Activated T-helper 1 cell treated with Interleukin-2 at 50 U/mL for 16 hours (primary cell): ENCODE results near the gene CPT1B.
A peak's percentile ranks its signal among the peaks of the same experiment; 100 is the strongest.

ENCODE experiments used
- DNase-seq: peaks from one replicate; pipeline ENCODE4 v3.0.0-alpha.2; 2020; ENCODE audit warnings: low read depth

CPT1B gene

DNA sequence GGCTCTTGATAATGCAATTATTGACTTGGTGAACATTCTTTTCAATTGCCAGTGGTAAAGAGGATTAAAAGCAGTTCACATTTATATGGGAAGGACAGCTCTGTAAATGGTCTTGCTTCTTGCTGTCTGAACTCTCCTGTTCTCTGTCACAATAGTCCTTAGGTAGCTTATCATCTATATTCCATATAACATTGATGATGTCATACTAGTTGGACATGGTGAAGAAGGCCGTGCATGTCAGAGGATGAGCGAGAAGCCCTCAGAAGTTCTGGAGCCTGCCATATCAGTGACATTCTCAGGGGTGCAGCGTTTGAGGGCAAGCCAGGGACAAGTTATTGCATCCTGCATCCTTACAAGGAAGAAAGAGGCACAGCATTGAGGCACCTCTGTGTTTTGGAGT lies 7.0 kb upstream of the CPT1B start:
- DNase-seq: no peak

DNA sequence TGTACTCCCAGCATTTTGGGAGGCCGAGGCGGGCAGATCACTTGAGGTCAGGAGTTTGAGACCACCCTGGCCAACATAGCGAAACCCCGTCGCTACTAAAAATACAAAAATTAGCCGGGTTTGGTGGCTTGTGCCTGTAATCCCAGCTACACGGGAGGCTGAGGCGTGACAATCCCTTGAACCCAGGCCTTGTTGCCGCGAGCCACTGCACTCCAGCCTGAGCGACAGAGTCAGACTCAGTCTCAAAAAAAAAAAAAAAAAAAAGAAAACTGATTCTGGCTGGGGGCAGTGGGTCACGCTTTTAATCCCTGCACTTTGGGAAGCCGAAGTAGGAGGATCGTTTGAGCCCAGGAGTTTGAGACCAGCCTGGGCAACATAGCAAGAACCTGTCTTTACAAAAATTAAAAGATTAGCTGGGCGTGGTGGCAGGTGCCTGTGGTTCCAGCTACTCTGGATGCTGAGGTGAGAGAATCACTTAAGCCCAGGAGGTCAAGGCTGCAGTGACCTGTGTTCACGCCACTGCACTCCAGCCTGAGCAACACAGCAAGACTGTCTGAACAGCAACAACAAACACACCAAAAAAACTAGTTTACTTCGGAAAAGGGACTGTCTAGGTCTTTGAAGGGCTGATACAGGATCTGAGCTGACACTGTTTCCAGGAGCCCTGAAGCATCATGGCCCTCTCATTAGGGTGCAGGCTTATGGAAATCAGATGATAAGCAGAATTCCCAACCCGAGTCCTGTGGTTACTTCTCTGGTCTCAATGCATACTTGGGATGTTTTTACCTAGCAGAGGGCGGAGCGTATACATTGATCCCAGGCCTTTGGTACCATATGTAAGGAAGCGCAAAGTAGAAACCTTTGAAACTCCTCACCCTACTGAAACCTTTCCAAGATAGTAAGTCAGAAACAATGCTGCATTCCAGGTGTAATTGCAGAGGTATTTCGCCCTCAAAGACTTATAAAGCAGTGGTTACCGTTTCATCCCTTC lies 6.2 kb upstream of the CPT1B start:
- no peak for DNase-seq

DNA sequence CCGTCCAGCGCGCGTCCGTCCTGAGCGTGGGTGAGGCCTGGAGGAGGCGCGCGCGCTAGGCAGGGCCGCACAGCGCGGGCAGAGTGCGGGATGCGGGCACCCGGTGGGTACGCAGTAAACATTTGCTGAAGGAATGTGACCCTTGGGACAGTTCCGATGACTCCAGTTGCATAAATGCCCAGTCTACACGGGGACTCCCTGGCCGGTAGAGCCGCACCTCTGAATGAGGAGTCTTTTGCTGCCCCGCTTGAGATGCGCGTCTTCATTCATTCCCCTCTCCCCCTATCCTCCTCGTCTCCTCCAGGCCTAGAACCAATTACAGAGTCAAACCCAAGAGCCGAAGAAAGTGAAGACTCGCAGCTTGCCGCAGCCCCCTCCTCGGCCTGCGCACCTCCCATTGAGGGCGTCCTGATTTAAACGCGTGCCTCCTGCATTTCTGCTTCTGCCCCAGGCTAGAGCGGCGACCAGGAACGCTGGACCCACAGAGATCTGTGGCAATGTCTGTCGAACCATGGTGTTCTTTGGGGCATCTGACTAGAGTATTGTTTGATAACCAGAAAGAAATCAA lies 5.2 kb upstream of the CPT1B start:
- no peak for DNase-seq

DNA sequence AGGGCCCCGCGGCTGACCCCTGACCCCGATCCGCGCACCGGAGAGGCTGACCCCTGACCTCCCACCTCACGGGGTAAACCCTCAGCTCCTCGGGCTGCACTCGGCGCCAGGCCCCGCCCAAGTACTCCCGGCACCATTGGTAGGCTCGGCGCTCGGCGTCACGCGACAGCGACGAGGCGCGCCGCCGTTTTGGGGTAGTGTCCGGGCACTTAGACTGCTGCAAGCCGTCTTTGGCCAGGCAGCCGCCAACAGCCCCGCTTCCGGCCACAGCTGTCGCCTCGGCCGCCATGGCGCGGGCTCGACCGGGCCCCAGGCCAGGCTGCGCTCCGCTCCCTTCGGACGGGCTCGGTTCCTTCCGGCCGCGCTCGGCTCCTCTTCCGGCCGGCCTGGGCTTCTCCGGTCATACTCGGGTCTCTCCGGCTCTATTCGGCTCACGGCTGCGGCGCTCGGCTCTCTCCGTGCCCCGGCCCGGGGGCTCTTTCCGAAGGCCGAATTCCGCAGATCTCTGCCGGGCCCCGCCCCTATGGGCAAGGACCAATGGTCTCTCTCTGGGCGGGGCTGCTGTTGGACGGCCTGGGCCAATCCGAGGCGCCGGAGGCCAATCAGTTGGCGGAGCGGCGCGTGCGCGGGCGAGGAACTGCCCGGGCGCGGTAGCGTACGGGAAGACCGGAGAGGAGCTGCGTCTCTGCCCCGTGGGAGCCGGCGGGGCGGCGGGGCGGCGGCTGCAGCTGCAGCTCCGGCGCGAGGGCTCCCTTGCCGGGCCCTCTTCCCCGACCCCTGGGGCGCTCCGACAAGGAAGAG lies 4.5 kb upstream of the CPT1B start, which contains the start of gene CHKB:
CHKB (minus strand) TSS at position 357 of the 801 bp plus-strand sequence; CDS start at position 289, 68 bp downstream.
- peak; percentile 97 for DNase-seq

DNA sequence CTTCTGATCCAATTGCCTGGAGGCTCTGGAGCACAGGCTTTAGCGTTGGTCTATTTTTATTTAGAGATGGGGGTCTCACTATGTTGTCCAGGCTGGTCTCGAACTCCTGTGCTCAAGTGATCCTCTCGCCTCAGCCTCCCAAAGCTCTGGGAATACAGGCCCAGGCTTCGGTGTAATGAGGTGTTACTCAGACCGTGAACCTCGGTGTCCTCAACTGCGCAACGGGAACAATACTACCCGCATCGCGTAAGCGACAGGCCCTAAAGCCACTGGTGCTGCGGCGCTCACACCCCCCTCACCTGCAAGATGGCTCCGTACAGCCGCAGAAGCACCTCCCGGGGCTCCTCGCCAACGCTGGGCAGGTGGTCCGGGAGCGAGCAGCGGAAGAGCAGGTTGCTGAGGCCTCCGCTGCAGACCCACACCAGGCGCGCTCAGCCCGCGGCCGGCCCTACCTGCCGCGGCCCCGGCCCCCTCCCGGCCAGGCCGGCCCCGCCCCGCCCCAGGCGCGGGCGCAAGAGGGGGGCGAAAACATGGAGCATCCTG lies 3.8 kb upstream of the CPT1B start:
- DNase-seq: peak; percentile 13

DNA sequence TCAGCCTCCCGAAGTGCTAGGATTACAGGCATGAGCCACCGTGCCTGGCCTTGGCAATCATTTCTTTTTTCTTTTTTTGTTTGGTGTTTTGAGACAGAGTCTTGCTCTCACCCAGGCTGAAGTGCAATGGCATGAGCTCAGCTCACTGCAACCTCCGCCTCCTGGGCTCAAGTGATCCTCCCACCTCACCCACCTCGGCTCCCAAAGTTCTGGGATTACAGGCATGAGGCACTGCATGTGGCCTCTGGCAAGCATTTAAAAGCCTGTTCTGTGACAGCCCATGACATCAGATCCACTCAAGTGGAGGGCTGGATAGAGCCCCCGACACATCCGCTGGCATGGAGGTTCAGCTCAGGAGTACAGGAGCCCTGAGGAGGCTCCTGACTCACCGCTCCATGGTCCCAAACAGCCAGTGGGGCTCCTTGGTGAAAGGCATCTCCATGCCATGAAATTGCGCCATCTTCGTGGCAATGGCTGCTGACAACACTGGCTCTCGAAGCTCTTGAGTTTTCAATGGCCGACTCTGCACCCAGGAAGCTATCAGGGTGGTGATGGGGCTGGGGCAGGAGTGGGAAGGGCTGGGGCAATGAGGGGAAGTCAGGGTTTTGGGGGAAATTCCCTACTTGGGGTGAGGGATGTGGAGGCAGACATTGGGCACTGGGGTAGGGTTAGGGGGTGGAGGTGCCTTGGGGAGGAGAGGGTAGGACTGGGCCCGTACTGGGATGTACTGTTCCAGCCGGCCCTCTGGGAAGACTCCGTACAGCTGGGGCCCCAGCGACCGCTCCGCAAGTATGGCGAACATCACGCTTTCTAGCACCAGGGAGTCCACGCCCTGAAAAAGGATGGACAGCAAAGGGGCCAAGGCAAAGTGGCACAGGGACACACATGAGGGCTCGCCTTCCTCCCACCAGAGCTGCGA lies 3.1 kb upstream of the CPT1B start:
- DNase-seq: no peak

DNA sequence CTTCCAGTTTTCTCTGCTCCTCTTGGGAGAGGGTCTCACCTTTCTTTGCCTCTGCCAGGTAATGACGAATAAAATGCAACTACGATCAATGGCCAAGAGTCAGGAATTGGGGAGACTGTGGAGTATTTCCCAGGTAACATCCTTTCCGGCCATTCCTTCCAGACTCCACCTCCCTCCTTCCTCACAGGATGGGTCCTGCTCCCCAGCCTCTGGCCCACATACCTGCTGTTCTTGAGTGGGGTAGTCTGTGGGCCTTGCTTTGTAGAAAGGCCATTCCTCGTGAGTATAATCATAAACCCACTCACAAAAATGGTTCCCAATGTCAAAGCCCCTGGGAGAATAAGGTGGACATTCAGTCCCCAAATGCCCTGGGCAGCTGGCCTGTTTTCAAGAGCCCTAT lies 1.5 kb upstream of the CPT1B start:
- DNase-seq: no peak

DNA sequence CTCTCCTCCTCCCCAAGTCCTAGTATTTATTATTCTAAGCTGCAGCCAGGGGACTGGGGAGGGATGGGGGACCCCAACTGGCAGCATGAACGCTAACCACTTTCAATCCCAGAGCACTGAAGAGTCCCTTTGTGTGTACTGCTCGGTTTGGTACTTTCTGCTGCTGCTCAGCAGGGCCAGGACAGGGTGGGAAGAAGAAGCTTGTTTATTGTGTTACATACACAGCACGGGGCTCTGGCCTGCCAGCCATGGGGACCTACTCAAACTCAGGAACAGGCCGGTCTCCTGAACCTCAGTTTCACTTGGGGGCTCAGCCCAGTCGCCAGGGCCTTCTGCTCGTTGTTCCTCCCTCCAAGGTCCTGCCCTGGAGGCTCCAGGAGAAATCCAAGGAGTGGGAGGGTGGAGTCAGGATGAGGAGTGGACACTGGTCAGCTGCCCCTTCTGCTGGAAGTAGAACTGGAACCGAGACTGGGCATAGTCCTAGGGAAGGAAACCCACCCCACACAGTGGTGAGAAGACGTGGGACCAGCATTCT lies 616 bp upstream of the CPT1B start:
- no peak for DNase-seq

DNA sequence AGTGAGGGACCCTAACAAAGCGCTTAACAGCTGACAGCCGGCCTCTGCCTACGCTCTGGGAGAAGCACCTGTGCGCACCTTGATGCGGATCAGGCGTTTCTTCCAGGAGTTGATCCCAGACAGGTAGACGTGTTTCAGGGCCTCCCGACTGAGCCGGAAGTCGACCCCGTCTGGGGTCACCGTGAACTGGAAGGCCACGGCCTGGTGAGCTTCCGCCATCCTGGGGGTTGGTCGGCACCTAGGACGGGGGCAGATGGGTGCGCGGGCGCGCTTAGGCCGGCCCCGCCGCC lies 585 bp downstream of the CPT1B start:
- no peak for DNase-seq

DNA sequence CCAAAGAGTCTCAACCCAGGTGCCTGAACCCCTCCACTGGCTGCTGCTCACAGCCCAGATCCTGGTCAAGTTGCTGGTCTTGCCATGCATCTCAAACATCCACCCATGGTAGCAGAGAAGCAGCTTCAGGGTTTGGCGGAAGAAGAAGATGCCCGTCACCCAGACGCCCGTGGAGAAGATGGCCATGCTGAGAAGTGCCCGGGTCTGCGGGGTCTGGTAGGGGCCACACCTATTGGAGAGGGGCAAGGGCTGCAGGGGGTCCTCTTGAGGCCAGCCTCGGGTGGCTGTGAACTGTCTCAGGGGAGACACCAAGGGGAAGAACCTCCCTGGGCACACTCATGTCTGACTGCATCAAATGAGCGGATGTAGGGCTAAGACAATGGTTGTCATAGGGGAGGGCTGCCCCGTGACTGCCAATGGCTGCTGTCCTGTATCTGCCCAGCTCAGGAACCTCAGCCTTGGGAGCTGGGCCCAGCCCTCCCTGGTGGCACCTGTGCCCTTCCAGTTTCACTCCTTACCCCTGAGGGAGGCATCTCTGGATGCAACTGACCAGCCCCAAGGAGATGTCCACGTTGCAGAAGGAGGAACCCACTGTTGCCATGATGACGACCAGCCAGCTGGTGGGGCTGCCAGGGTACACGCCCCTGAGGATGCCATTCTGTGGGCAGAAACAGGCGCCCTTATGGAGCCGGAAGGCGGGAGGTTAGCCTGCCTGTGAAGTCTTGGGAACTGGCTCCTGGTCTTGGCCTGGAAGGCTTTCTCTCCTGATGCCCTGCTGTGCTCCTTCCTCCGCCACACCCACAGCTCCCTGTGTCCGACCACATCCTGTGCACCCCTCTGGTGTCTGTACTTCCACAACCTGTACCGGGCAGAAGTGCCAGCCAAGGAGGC lies 1.2 kb downstream of the CPT1B start:
- DNase-seq: no peak

DNA sequence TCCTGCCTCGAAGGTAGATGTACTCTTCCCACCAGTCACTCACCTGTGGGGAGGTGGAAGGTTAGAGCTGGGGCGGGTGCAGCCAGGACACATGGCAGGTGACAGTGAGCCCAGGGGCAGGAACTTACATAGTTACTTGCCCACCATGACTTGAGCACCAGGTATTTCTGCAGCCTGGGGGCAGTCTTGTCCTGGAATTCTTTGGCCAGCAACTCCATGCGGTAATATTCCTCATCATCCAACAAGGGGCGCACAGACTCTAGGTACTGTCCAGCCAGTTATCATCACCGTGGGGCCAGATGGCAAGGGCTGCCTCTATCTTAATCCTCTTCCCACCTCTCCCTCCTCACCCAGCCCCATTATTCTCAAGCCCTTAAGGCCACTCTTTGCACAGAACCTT lies 2.2 kb downstream of the CPT1B start:
- DNase-seq: no peak

DNA sequence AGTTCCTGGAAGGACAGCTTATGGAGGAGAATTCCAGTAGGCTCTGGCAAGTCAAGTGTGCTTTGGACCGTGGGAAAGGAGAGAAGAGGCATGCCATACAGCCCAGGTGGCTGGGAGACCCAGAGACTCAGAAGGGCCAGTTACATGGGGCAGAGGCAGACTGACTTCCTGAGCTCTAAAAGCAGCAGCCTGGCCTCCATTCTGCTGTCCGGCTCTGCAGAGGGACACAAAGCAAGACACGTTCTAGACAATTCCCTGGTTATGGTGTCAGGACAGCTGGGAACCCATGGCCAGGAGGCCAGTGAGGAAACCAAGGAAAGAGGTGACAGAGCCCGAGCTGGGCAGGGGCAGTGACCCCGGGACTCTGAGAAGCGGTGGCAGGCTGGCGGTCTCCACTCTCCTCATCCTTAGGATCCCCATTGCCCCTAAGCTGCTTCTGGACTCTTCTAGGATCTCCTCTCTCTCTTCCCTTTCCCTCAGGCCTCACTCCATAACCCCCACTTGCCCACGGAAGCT lies 2.7 kb downstream of the CPT1B start:
- no peak for DNase-seq

DNA sequence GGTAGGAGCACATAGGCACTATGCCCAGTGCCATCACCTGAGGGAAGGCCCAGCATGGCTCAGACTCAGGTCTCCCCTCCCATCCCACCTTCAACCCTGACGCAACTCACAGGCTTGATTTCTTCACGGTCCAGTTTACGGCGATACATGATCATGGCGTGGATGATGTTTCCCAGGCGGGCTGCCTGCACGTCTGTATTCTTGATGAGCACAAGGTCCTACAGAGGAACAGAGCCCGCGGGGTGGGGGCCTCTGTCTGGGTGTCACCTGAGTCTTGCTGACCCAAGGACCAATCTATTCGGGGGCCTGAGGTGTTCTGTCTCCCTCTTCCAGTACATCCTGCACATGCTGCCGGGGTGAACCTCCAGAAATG lies 3.9 kb downstream of the CPT1B start:
- no peak for DNase-seq

DNA sequence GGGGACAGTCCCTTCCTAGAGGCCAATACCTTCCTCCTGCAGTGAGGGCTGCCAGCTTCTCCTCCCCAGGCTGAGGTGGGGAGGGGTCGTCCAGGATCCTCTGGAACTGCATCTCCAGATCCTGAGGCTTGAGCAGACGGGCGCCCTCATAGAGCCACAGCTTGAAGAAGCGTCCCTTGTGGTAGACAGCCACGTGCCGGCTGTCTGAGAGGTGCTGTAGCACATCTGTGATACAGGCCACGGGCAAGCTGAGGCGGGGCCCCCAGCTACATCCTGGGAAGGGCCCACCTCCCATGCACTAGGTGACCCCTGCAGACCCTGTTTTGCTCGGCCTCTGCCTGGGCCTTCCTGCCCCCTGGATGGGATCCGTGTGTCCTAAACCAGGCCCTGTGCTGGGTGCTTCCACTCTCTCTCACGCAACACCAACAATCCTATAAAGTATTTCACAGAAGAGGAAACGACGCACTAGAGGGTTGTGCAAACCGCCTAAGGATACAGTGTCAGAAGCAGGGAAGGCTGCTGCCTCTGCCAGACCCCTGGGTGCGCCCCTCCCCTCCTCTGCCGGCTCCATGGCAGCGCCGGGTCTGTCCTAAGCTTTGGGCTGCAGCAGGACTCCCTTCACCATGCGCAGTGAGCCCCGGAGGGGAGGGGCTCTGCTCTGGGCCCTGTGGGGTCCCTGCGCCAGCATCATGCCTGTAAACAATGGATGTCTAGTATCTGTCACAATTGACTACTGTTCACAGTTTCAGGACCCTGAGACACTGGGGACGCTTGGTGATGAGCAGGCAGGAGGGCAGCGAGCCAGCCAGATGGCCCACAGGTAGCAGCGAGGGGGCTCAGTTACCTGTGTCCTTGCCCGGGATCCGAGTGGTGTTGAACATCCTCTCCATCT lies 4.5 kb downstream of the CPT1B start:
- no peak for DNase-seq

DNA sequence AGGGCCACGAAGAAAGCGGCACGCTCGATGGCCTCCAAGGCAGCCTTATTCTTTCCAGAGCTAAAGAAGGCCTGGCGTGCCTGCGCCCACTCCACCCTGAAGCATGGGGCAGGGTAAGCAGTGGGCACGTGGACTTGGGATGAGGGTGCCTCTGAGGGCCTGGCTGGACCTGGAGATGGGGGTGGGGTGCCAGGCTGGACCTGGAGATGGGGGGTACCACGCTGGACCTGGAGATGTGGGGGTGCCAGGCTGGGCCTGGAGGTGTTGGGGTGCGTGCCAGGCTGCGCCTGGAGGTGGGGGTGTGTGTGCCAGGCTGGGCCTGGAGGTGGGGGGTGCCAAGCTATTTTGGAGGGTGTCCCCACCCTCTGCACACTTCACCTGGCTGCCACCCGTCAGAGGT lies 5.3 kb downstream of the CPT1B start:
- DNase-seq: no peak

DNA sequence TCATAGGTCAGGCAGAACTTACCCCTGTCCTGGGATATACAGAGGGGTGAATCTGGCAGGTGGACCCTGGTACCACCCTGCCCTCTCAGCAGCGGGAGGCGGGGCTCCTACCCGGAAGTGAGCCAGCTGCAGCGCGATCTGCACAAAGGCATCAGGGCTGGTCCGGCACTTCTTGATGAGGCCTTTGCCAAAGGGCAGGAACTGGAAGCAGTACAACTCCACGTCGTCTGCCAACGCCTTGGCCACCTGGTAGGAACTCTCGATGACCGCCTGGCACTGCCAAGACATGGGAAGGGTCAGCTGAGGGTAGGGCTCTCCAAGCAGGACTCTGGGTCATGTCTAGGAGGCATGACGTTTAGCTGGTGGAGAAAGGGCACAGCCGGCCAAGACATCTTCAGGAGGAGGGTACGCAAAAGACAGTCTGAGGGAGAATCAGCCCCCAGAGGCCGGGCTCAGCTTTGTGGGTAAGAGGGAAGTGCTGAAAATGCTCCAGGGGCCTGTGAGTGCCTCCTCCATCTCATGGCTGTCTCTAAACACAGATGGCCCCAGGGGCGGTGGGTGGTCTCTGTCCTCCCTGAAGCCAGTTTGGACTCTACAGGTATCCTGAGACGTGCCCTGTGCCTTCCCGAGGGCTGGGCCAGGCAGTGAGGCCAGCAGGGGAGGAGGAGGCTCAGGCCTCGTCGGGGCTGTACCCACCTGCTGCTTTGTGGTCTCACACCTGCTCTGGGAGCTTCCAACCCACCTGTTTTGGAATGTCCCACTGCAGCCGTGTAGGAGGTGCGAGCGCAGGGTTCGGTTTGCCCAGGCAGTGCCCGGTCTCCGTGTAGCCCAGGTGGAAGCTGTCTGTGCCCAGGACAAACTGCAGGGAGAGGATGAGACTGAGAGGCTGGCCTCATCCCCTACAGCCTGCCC lies 6.7 kb downstream of the CPT1B start:
- no peak for DNase-seq

DNA sequence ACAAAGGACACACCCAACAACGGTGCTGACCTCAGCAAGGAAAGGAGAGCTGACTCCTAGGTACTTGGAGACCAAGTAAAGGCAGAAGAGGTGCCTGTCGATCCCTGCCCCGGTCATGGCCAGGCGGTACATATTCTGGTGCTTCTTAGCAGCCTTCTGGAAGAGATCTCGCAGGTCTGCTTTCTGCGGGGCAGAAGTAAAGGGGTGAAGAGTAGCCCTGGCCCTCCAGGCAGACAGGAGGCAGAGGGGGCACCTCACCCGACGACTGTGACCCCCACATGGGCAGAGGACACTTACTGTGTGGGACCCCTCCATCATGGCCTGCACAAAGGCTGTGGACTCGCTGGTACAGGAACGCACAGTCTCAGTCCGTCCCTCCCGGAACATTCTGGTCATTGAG lies 7.4 kb downstream of the CPT1B start:
- DNase-seq: no peak
